ENCODE results near the gene OCLN. TPM values are rescaled to one million over a fixed set of nuclear protein-coding genes. Genes with fewer than 3 reads are reported as not detected.
"Not testable (repeated sequence)": the region's sequence is repeated elsewhere in the genome, so short reads cannot be mapped to it uniquely, and the experiment has no call there.

The OCLN gene
- total and polyA plus RNA-seq, 2 experiments from 2014 or later = 14.3 to 61.6 TPM

- not testable (repeated sequence) for H3K27me3 ChIP-seq (ENCODE audit: insufficient read depth); H3K9me2 ChIP-seq (ENCODE audit: insufficient read depth); H3K79me2 ChIP-seq (replicated peaks; ENCODE audit: insufficient read depth); H3K9me3 Mint-ChIP-seq; H4K20me1 ChIP-seq (replicated peaks; ENCODE audit: insufficient read depth); H3F3A ChIP-seq (replicated peaks; ENCODE audit: low read depth); H3K4me3 Mint-ChIP-seq; H3K27me3 Mint-ChIP-seq (ENCODE audit: insufficient read depth, low read depth, poor library complexity); H3K27ac ChIP-seq (ENCODE audit: low read depth); H3K4me2 ChIP-seq; ATAC-seq; H3K36me3 ChIP-seq (ENCODE audit: insufficient read depth); DNase-seq (ENCODE audit: low spot score); H2AFZ ChIP-seq; H3K4me1 ChIP-seq (ENCODE audit: insufficient read depth); H3K36me3 Mint-ChIP-seq (ENCODE audit: low read depth); H3K4me3 ChIP-seq; H3K27ac Mint-ChIP-seq; H3K4me1 Mint-ChIP-seq
These were observed 103.7 kb downstream of the OCLN start for GRCh38 chr5:69596114-69596840.

- not testable (repeated sequence) for H2AFZ ChIP-seq; H3K9me2 ChIP-seq (ENCODE audit: insufficient read depth); H3K27me3 Mint-ChIP-seq (ENCODE audit: insufficient read depth, low read depth, poor library complexity); H4K20me1 ChIP-seq (replicated peaks; ENCODE audit: insufficient read depth); H3K79me2 ChIP-seq (replicated peaks; ENCODE audit: insufficient read depth); H3K4me3 ChIP-seq; H3K36me3 Mint-ChIP-seq (ENCODE audit: low read depth); H3F3A ChIP-seq (replicated peaks; ENCODE audit: low read depth); H3K4me1 ChIP-seq (ENCODE audit: insufficient read depth); H3K36me3 ChIP-seq (ENCODE audit: insufficient read depth); H3K9me3 Mint-ChIP-seq; ATAC-seq; H3K4me3 Mint-ChIP-seq; H3K4me1 Mint-ChIP-seq; H3K27ac ChIP-seq (ENCODE audit: low read depth); H3K27ac Mint-ChIP-seq; DNase-seq (ENCODE audit: low spot score); H3K4me2 ChIP-seq; H3K27me3 ChIP-seq (ENCODE audit: insufficient read depth)
These were observed 109.4 kb downstream of the OCLN start for GRCh38 chr5:69601947-69602346.

- not testable (repeated sequence) for H3K27me3 ChIP-seq (ENCODE audit: insufficient read depth); H3K4me2 ChIP-seq; H3K9me2 ChIP-seq (ENCODE audit: insufficient read depth); ATAC-seq; H3K9me3 Mint-ChIP-seq; H3K4me3 ChIP-seq; H2AFZ ChIP-seq; H3K36me3 Mint-ChIP-seq (ENCODE audit: low read depth); H3K36me3 ChIP-seq (ENCODE audit: insufficient read depth); H3K4me3 Mint-ChIP-seq; H3F3A ChIP-seq (replicated peaks; ENCODE audit: low read depth); H3K4me1 Mint-ChIP-seq; H3K4me1 ChIP-seq (ENCODE audit: insufficient read depth); H4K20me1 ChIP-seq (replicated peaks; ENCODE audit: insufficient read depth); H3K27ac Mint-ChIP-seq; H3K27me3 Mint-ChIP-seq (ENCODE audit: insufficient read depth, low read depth, poor library complexity); H3K27ac ChIP-seq (ENCODE audit: low read depth); H3K79me2 ChIP-seq (replicated peaks; ENCODE audit: insufficient read depth); DNase-seq (ENCODE audit: low spot score)
These were observed 114.2 kb downstream of the OCLN start for GRCh38 chr5:69606839-69607238.

Small RNA genes lying within 50 kb of the gene (small RNA-seq; reads per million reads assigned to genes)
- gene RN7SL616P (ENCODE audit: low replicate concordance) (not detected), gene RNU6-724P (ENCODE audit: low replicate concordance) (not detected), gene RPS27P14 (ENCODE audit: low replicate concordance) (not detected)

Other genes with a start within 250 kb of the OCLN start
- 1.5 and 1.6 TPM in 2 replicates for gene CCDC125, start 160.0 kb upstream of the OCLN start, total RNA-seq (2014; rRNA removed; shearing (Covaris generic))
- gene CCDC125, start 160.0 kb upstream of the OCLN start, polyA plus RNA-seq (2016; fragmentation: Nextera tagmentation; extraction: Ambion mirVana) = 3.4 TPM in 2 replicates
- gene AK6, start 123.3 kb upstream of the OCLN start, total RNA-seq (2014; rRNA removed; shearing (Covaris generic)) = 37.3 and 62.5 TPM in 2 replicates
- 232 and 260 TPM in 2 replicates for gene AK6, start 123.3 kb upstream of the OCLN start, polyA plus RNA-seq (2016; fragmentation: Nextera tagmentation; extraction: Ambion mirVana)
- 65.1 and 77.1 TPM in 2 replicates for gene TAF9, start 123.3 kb upstream of the OCLN start, total RNA-seq (2014; rRNA removed; shearing (Covaris generic))
- gene TAF9, start 123.3 kb upstream of the OCLN start, polyA plus RNA-seq (2016; fragmentation: Nextera tagmentation; extraction: Ambion mirVana) = 121 and 146 TPM in 2 replicates
- 29.0 and 30.8 TPM in 2 replicates for gene RAD17, start 123.0 kb upstream of the OCLN start, total RNA-seq (2014; rRNA removed; shearing (Covaris generic))
- gene RAD17, start 123.0 kb upstream of the OCLN start, polyA plus RNA-seq (2016; fragmentation: Nextera tagmentation; extraction: Ambion mirVana) = 38.8 and 44.0 TPM in 2 replicates
- gene MARVELD2, start 77.7 kb upstream of the OCLN start, total RNA-seq (2014; rRNA removed; shearing (Covaris generic)) = 24.1 and 24.8 TPM in 2 replicates
- gene MARVELD2, start 77.7 kb upstream of the OCLN start, polyA plus RNA-seq (2016; fragmentation: Nextera tagmentation; extraction: Ambion mirVana) = 9.0 and 10.0 TPM in 2 replicates
- 61.6 and 67.7 TPM in 2 replicates for gene GTF2H2C, start 67.4 kb downstream of the OCLN start, total RNA-seq (2014; rRNA removed; shearing (Covaris generic))
- 50.9 and 52.2 TPM in 2 replicates for gene GTF2H2C, start 67.4 kb downstream of the OCLN start, polyA plus RNA-seq (2016; fragmentation: Nextera tagmentation; extraction: Ambion mirVana)

Data from GM23338 (cell line).